B cell (primary cell): ENCODE measurements around the gene SGPP2. TPM values are rescaled to one million over a fixed set of nuclear protein-coding genes. Genes with fewer than 3 reads are reported as not detected.

ENCODE experiments used
- ATAC-seq: fragments of 200-7000 bp; cut with Tn5 transposase; one replicate; pipeline ENCODE4 v1.10.0; 2021; ENCODE audit warnings: low read depth, mild to moderate bottlenecking, moderate number of reproducible peaks, moderate library complexity
- CTCF ChIA-PET: fragments of 350-600 bp; sonication (Branson Sonifier 250); formaldehyde crosslinking; loops from one replicate; lab custom pipeline; 2021; ENCODE audit warnings: antibody characterized with exemption, inconsistent platforms; lab: Charles Lee
- POLR2A ChIA-PET: fragments of 350-600 bp; sonication (Branson Sonifier 250); formaldehyde crosslinking; loops from one replicate; lab custom pipeline; 2021; ENCODE audit warnings: antibody characterized with exemption; lab: Charles Lee
- DNase-seq: peaks from one replicate; pipeline ENCODE4 v3.0.0; 2013
- H2AFZ ChIP-seq: 2 replicates; pipeline ENCODE4 v1.6.1; 2012; ENCODE audit warnings: mild to moderate bottlenecking, low read depth, low read length; ENCODE audit not compliant: insufficient read depth, poor library complexity, severe bottlenecking
- H3K27ac ChIP-seq, 2 donors: 1 replicate in 1 of 2; 2 replicates in 1 of 2; pipeline ENCODE4 v1.5.1; 2012 to 2013; ENCODE audit warnings: low read length in 2 of 2, mild to moderate bottlenecking in 2 of 2, moderate library complexity in 1 of 2
- H3K27me3 ChIP-seq, 4 experiments: fragments of 200-600 bp in 1 of 4; sonication (generic) in 1 of 4; replicated peaks in 1 of 4; 1 replicate in 2 of 4; 2 replicates in 2 of 4; pipeline versions ENCODE4 v1.6.1 to v1.7.0; 2013 to 2016; ENCODE audit warnings: low read length in 3 of 4, mild to moderate bottlenecking in 2 of 4, mixed read lengths in 1 of 4, moderate library complexity in 1 of 4; ENCODE audit not compliant: insufficient read depth in 4 of 4, control insufficient read depth in 3 of 4; ENCODE audit errors: control extremely low read depth in 1 of 4
- H3K36me3 ChIP-seq, 2 experiments: replicated peaks in 1 of 2; 1 replicate in 1 of 2; 2 replicates in 1 of 2; pipeline versions ENCODE4 v1.6.1 to v1.7.1; 2013; ENCODE audit warnings: low read length in 1 of 2; ENCODE audit not compliant: insufficient read depth in 2 of 2, control insufficient read depth in 1 of 2; ENCODE audit errors: control extremely low read depth in 1 of 2, extremely low read depth in 1 of 2
- H3K4me1 ChIP-seq, 2 donors: fragments of 200-600 bp in 1 of 2; sonication (generic) in 1 of 2; 1 replicate in 1 of 2; 2 replicates in 1 of 2; pipeline versions ENCODE4 v1.5.1 to v1.6.1; 2013 to 2017; ENCODE audit warnings: low read length in 2 of 2; ENCODE audit not compliant: control insufficient read depth in 2 of 2, insufficient read depth in 2 of 2
- H3K4me2 ChIP-seq: replicated peaks from 2 replicates; pipeline ENCODE3; 2012; ENCODE audit warnings: mild to moderate bottlenecking, low read depth, low read length; ENCODE audit not compliant: poor library complexity, severe bottlenecking
- H3K4me3 ChIP-seq, 5 experiments: fragments of 200-600 bp in 1 of 5; sonication (generic) in 1 of 5; 1 replicate in 3 of 5; 2 replicates in 2 of 5; pipeline versions ENCODE4 v1.5.1 to v1.7.0; 2011 to 2016; ENCODE audit warnings: low read length in 4 of 5, mild to moderate bottlenecking in 4 of 5, low read depth in 2 of 5, control low read depth in 1 of 5, moderate library complexity in 1 of 5; ENCODE audit not compliant: insufficient read depth in 1 of 5; ENCODE audit errors: control extremely low read depth in 1 of 5, extremely low read depth in 1 of 5
- H3K79me2 ChIP-seq: fragments of 200-600 bp; sonication (generic); one replicate; pipeline ENCODE4 v1.6.0; 2016; ENCODE audit warnings: low read length; ENCODE audit not compliant: control insufficient read depth, insufficient read depth
- H3K9ac ChIP-seq: fragments of 200-600 bp; sonication (generic); 2 replicates; pipeline ENCODE4 v1.6.1; 2017; ENCODE audit warnings: mild to moderate bottlenecking, low read length, moderate library complexity
- H3K9me3 ChIP-seq, 3 donors: one replicate each; pipeline versions ENCODE4 v1.6.1 to v1.7.1; 2013; ENCODE audit warnings: low read length in 2 of 3; ENCODE audit not compliant: control insufficient read depth in 2 of 3, insufficient read depth in 1 of 3; ENCODE audit errors: control extremely low read depth in 1 of 3
- H4K20me1 ChIP-seq: 2 replicates; pipeline ENCODE4 v1.6.0; 2012; ENCODE audit warnings: mild to moderate bottlenecking, low read length; ENCODE audit not compliant: insufficient read depth, control insufficient read depth, poor library complexity, severe bottlenecking
- H3K27ac Mint-ChIP-seq: one replicate; pipeline ENCODE4 v1.8.0; 2021; ENCODE audit warnings: mixed read lengths
- H3K27me3 Mint-ChIP-seq: one replicate; pipeline ENCODE4 v1.8.0; 2021; ENCODE audit warnings: mixed read lengths
- H3K4me1 Mint-ChIP-seq: one replicate; pipeline ENCODE4 v1.8.0; 2021; ENCODE audit warnings: mixed read lengths
- H3K4me3 Mint-ChIP-seq: one replicate; pipeline ENCODE4 v1.8.0; 2021; ENCODE audit warnings: mixed read lengths
- H3K9me3 Mint-ChIP-seq: one replicate; pipeline ENCODE4 v1.8.0; 2022; ENCODE audit warnings: mixed read lengths; ENCODE audit not compliant: insufficient read depth
- CTCF ChIP-seq: fragments of 200-600 bp; IDR thresholded peaks from one replicate; pipeline ENCODE4 v1.8.0; 2022; ENCODE audit warnings: antibody characterized with exemption, mild to moderate bottlenecking
- EZH2 ChIP-seq: IDR thresholded peaks from 2 replicates; pipeline ENCODE4 v1.6.1; 2012; ENCODE audit warnings: borderline replicate concordance, low read depth, mild to moderate bottlenecking, moderate library complexity, low read length; ENCODE audit not compliant: insufficient read depth, poor library complexity, severe bottlenecking
- WGBS: methylation state at CpG from one replicate; pipeline ENCODE4 v1.1.5; 2013; ENCODE audit warnings: missing lambda C conversion rate; ENCODE audit not compliant: insufficient coverage; 5-methylcytosine and 5-hydroxymethylcytosine counted together
- intact Hi-C: fragments of 100-400 bp; cut with micrococcal nuclease; formaldehyde crosslinking; loops from one replicate; pipeline ENCODE4 v1.10.0; 2022
- polyA plus RNA-seq: library from polyadenylated mRNA; depleted of rRNA; stranded (reverse); fragments of >200 nt; gene quantifications from 2 replicates; pipeline ENCODE4 v1.2.3, GENCODE V29; 2012
- total RNA-seq, 2 donors: library from RNA; stranded (reverse); fragments of 120-200 nt in 1 of 2; gene quantifications; 1 replicate in 1 of 2; 2 replicates in 1 of 2; pipeline versions ENCODE4 v1.2.3 to v1.2.4, GENCODE V29; 2013 to 2022

SGPP2 gene
- total and polyA plus RNA-seq, 2 donors (not counting 1 experiment from before 2014, with no cell fraction given), result 1.5 to 7.7 TPM

GRCh38 chr2:222439692-222440091 lies 15.3 kb downstream of the SGPP2 start:
- Histone ChIP-seq H3K9ac (no peak overlapping the region), H3K4me2 (no peak overlapping the region), H3K79me2 (no peaks in the 10 kb centered on the region), H3K27me3 (no peaks in the 10 kb centered on the region), H3K36me3 (no peaks in the 10 kb centered on the region), H3K4me3 (no peak overlapping the region), H4K20me1 (no peaks in the 10 kb centered on the region), H3K9me3 (no peaks in the 10 kb centered on the region), H3K27ac (no peak overlapping the region), H3K4me1 (no peaks in the 10 kb centered on the region), H2AFZ (no peak overlapping the region)
- no peaks in the 10 kb centered on the region for H3K9me3 Mint-ChIP-seq
- peaks cover under 1% of the 10 kb centered on the region for H3K4me1 Mint-ChIP-seq
- no peaks in the 10 kb centered on the region for H3K27me3 Mint-ChIP-seq
- DNase-seq (no peak), ATAC-seq (no peak)
- H3K27ac Mint-ChIP-seq, result no peak overlapping the region
- ChIA-PET CTCF (no interaction called here), POLR2A (no interaction called here)
- intact Hi-C loops, result no loop called here
- TF ChIP-seq EZH2 (no peak), CTCF (no peak)
- WGBS, result no CpG with 5 or more reads among the region's 1 CpG
- no peak overlapping the region for H3K4me3 Mint-ChIP-seq

- TF ChIP-seq CTCF (no peak), EZH2 (no peak)
- no peak overlapping the region for H3K4me3 Mint-ChIP-seq
- no peak overlapping the region for H3K27ac Mint-ChIP-seq
- Histone ChIP-seq H3K4me3 (no peak overlapping the region), H3K4me2 (no peak overlapping the region), H4K20me1 (no peaks in the 10 kb centered on the region), H3K9me3 (no peaks in the 10 kb centered on the region), H3K27ac (no peak overlapping the region), H3K36me3 (no peaks in the 10 kb centered on the region), H3K79me2 (no peaks in the 10 kb centered on the region), H3K4me1 (no peaks in the 10 kb centered on the region), H3K27me3 (no peaks in the 10 kb centered on the region), H2AFZ (no peak overlapping the region), H3K9ac (no peak overlapping the region)
- ChIA-PET POLR2A (no interaction called here), CTCF (interaction anchor here (0.7 kb wide), 1 partner anchor 123 kb away, joined by 4 read pairs; no protein-coding TSS in a partner anchor)
- no peaks in the 10 kb centered on the region for H3K27me3 Mint-ChIP-seq
- H3K9me3 Mint-ChIP-seq, result no peaks in the 10 kb centered on the region
- intact Hi-C loops, result no loop called here
- ATAC-seq, result no peak
- no peaks in the 10 kb centered on the region for H3K4me1 Mint-ChIP-seq
- 100% methylated on average over 2 of the region's 4 CpGs for WGBS
- no peak for DNase-seq
Measured at GRCh38 chr2:222440673-222441422, 16.5 kb downstream of the SGPP2 start.
